Panc1 (cell line): ENCODE measurements around the gene RAPGEF5.

ENCODE experiments used
- POLR2AphosphoS5 ChIP-seq: IDR thresholded peaks from 2 replicates; pipeline ENCODE4 v1.6.1; 2012; ENCODE audit warnings: mild to moderate bottlenecking, low read depth, low read length, moderate library complexity
- TF ChIP-seq, protein P1 (sequence below): fragments of 450-650 bp; IDR thresholded peaks from 2 replicates; pipeline ENCODE4 v1.5.1; 2017; ENCODE audit warnings: mild to moderate bottlenecking
- TF ChIP-seq, protein P2 (sequence below), 2 experiments: IDR thresholded peaks; 2 replicates each; pipeline ENCODE4 v1.6.1; 2011 to 2012; ENCODE audit warnings: low read depth in 2 of 2, control low read depth in 1 of 2, low read length in 1 of 2, mild to moderate bottlenecking in 1 of 2, moderate library complexity in 1 of 2; ENCODE audit not compliant: insufficient read depth in 1 of 2

DNA sequence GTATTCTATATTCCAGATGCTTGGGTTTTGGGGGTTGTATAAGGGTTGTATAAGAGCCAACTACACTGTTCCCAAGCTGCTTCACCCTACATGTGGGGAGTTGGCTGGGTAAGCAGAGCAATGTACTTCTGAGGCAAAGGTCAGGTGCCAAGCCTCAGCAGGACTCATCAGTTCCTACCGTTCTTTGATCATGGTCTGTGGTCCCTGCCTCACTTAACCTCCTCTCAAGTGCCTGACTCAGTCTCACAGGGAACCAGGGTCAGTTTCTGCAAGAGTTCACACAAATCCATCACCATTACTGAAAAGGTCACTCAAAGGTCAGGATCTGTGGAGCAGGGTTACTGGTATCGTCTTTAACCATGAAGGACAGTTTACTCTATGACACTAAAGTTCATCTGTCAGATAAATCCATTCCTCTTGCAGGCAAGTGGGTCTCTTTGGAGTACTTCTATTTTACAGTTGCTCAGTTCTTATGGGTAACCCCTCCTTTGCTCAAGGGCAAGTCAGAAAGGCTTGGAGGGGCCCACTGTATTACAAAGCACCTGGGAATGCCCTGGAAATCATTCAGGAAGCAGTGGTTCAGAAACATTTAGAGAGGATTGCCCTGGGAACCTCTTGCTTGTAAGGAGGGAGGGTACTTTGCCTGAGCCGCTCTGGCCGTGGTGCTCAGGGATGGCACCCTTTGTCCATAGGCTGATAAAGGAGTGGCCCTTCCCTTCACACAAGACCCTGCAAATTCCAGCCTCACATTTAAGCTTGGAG, 227.0 kb downstream of the RAPGEF5 start:
- TF ChIP-seq, protein P1, sequence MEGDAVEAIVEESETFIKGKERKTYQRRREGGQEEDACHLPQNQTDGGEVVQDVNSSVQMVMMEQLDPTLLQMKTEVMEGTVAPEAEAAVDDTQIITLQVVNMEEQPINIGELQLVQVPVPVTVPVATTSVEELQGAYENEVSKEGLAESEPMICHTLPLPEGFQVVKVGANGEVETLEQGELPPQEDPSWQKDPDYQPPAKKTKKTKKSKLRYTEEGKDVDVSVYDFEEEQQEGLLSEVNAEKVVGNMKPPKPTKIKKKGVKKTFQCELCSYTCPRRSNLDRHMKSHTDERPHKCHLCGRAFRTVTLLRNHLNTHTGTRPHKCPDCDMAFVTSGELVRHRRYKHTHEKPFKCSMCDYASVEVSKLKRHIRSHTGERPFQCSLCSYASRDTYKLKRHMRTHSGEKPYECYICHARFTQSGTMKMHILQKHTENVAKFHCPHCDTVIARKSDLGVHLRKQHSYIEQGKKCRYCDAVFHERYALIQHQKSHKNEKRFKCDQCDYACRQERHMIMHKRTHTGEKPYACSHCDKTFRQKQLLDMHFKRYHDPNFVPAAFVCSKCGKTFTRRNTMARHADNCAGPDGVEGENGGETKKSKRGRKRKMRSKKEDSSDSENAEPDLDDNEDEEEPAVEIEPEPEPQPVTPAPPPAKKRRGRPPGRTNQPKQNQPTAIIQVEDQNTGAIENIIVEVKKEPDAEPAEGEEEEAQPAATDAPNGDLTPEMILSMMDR, result no peak
- TF ChIP-seq, protein P2, sequence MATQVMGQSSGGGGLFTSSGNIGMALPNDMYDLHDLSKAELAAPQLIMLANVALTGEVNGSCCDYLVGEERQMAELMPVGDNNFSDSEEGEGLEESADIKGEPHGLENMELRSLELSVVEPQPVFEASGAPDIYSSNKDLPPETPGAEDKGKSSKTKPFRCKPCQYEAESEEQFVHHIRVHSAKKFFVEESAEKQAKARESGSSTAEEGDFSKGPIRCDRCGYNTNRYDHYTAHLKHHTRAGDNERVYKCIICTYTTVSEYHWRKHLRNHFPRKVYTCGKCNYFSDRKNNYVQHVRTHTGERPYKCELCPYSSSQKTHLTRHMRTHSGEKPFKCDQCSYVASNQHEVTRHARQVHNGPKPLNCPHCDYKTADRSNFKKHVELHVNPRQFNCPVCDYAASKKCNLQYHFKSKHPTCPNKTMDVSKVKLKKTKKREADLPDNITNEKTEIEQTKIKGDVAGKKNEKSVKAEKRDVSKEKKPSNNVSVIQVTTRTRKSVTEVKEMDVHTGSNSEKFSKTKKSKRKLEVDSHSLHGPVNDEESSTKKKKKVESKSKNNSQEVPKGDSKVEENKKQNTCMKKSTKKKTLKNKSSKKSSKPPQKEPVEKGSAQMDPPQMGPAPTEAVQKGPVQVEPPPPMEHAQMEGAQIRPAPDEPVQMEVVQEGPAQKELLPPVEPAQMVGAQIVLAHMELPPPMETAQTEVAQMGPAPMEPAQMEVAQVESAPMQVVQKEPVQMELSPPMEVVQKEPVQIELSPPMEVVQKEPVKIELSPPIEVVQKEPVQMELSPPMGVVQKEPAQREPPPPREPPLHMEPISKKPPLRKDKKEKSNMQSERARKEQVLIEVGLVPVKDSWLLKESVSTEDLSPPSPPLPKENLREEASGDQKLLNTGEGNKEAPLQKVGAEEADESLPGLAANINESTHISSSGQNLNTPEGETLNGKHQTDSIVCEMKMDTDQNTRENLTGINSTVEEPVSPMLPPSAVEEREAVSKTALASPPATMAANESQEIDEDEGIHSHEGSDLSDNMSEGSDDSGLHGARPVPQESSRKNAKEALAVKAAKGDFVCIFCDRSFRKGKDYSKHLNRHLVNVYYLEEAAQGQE (IDR thresholded peaks at IDR 0.05; ENCODE audit: insufficient read depth in 1 of 2, low read depth in 2 of 2, low read length in 1 of 2), result no peak
- TF ChIP-seq POLR2AphosphoS5, result no peak
